OCI-LY3 (cell line): ENCODE measurements around the gene C2orf92.

Experiments used
- H2AFZ ChIP-seq: fragments of 200-600, 300-600 bp; shearing (Covaris generic); 2 replicates; pipeline ENCODE4 v1.6.0; 2014; ENCODE audit warnings: antibody characterized with exemption, low read depth, low read length
- H3K27ac ChIP-seq: fragments of 200-600, 300-600 bp; sonication (generic); 2 replicates; pipeline ENCODE4 v1.5.1; 2014; ENCODE audit warnings: mild to moderate bottlenecking, low read length, moderate library complexity, mixed read lengths
- H3K27me3 ChIP-seq: fragments of 200-600, 300-600 bp; sonication (generic); 2 replicates; pipeline ENCODE4 v1.6.1; 2014; ENCODE audit warnings: low read depth, low read length, mixed read lengths
- H3K36me3 ChIP-seq: fragments of 200-600, 300-600 bp; sonication (generic); replicated peaks from 2 replicates; pipeline ENCODE3; 2014; ENCODE audit warnings: low read depth, low read length, mixed read lengths
- H3K4me1 ChIP-seq: fragments of 300-600, 200-600 bp; sonication (generic); 2 replicates; pipeline ENCODE4 v1.6.1; 2014; ENCODE audit warnings: low read length, mixed read lengths
- H3K4me2 ChIP-seq: fragments of 200-600, 300-600 bp; sonication (generic); 2 replicates; pipeline ENCODE4 v1.6.1; 2014; ENCODE audit warnings: low read length, mixed read lengths
- H3K4me3 ChIP-seq: fragments of 300-600, 200-600 bp; sonication (generic); 2 replicates; pipeline ENCODE4 v1.5.1; 2014; ENCODE audit warnings: antibody characterized with exemption, mild to moderate bottlenecking, low read length, moderate library complexity
- H3K79me2 ChIP-seq: fragments of 300-600, 200-600 bp; shearing (Covaris generic); 2 replicates; pipeline ENCODE4 v1.6.1; 2014; ENCODE audit warnings: mild to moderate bottlenecking, low read length, mixed read lengths
- H3K9ac ChIP-seq: fragments of 300-600, 200-600 bp; shearing (Covaris generic); 2 replicates; pipeline ENCODE4 v1.6.0; 2014; ENCODE audit warnings: mild to moderate bottlenecking, low read length, moderate library complexity
- H3K9me3 ChIP-seq: fragments of 200-600, 300-600 bp; shearing (Covaris generic); 2 replicates; pipeline ENCODE4 v1.6.1; 2014; ENCODE audit warnings: low read length, mixed read lengths; ENCODE audit not compliant: insufficient read depth
- H4K20me1 ChIP-seq: fragments of 200-600, 300-600 bp; sonication (generic); 2 replicates; pipeline ENCODE4 v1.6.1; 2016; ENCODE audit warnings: low read length, mixed read lengths; ENCODE audit not compliant: insufficient read depth
- EZH2phosphoT487 ChIP-seq: fragments of 200-600 bp; shearing (Covaris generic); IDR thresholded peaks from 2 replicates; pipeline ENCODE4 v1.6.1; 2018; ENCODE audit warnings: antibody characterized with exemption, mixed run types, low read depth
- TF ChIP-seq, protein P1 (sequence below): fragments of 200-600, 300-600 bp; sonication (generic); IDR thresholded peaks from 2 replicates; pipeline ENCODE4 v1.5.1; 2014; ENCODE audit warnings: antibody characterized with exemption, low read length, low read depth

Gene C2orf92

DNA sequence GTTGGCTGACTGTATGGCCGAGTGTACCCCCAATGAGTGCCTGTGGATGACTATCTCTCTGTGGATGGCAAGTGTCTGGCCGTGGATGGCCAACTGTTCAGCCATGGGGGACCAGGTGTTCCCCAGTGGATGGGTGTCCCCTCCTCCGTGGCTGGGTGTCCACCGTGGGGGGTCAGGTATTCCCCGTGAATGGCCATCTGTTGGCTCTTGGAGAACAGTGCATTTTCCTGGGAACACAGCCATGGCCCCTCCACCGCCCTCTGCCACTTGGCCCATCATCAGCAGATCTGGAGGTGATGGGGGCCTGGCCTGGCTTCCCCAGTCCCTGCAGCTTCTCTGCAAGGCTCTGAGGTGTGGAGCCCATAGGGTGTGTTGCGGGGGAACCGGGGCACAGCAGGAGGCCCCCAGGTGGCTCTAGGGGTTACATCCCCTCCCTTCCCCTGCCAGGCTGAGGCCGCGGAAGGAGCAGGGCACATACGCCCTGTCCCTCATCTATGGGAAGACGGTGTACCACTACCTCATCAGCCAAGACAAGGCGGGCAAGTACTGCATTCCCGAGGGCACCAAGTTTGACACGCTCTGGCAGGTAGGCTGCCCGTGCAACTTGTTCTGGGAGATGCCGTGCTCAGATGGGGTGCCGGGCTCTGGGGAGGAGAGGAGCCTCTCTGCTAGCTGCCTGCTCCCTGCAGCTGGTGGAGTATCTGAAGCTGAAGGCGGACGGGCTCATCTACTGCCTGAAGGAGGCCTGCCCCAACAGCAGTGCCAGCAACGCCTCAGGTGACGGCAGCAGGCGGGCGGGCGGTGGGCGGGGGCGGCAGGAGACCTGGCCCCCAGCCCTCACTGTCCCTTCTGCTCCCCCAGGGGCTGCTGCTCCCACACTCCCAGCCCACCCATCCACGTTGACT is 63.2 kb downstream of the C2orf92 start:
- H3K27me3 ChIP-seq: no peaks in the 10 kb centered on the region
- no peak overlapping the region for H3K9ac ChIP-seq
- no peak overlapping the region for H2AFZ ChIP-seq
- no peaks in the 10 kb centered on the region for H4K20me1 ChIP-seq
- no peak overlapping the region for H3K4me2 ChIP-seq
- TF ChIP-seq EZH2phosphoT487: no peak
- TF ChIP-seq, protein P1, sequence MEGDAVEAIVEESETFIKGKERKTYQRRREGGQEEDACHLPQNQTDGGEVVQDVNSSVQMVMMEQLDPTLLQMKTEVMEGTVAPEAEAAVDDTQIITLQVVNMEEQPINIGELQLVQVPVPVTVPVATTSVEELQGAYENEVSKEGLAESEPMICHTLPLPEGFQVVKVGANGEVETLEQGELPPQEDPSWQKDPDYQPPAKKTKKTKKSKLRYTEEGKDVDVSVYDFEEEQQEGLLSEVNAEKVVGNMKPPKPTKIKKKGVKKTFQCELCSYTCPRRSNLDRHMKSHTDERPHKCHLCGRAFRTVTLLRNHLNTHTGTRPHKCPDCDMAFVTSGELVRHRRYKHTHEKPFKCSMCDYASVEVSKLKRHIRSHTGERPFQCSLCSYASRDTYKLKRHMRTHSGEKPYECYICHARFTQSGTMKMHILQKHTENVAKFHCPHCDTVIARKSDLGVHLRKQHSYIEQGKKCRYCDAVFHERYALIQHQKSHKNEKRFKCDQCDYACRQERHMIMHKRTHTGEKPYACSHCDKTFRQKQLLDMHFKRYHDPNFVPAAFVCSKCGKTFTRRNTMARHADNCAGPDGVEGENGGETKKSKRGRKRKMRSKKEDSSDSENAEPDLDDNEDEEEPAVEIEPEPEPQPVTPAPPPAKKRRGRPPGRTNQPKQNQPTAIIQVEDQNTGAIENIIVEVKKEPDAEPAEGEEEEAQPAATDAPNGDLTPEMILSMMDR: no peak
- no peaks in the 10 kb centered on the region for H3K79me2 ChIP-seq
- H3K4me1 ChIP-seq: no peaks in the 10 kb centered on the region
- no peak overlapping the region for H3K27ac ChIP-seq
- H3K9me3 ChIP-seq: no peaks in the 10 kb centered on the region; the same call in 1 of the 2 replicates
- H3K4me3 ChIP-seq: no peak overlapping the region
- H3K36me3 ChIP-seq: no peaks in the 10 kb centered on the region

DNA sequence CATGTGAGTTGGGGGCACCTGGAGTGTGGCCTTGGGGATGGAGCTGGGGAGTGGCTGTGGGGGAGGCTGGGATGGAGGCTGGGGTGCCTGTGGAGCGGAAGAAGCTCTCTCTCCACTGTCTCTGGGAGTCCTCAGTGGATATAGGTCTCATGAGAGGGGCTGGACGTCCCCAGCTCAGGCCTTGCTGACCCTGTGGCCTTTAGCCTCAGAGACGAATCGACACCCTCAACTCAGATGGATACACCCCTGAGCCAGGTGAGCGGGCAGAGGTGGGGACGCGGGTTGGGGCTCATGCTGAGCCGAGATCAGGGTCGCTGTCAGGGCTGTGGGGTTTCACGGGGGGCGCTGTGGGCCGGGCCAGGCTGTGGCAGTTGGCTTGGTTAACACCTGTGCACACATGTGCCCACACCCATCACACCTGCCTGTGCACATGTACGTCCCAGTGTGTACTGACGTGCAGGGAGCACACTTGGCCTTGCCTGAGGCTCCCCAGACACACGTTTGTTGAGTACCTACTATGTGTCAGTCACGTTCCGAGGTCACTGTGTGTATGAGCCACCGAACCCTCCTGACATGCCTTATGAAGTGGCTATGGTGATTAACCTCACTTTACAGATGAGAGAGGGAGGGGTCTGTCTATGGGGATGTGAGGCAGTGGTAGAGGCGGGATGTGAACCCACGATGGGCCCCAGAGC is 64.0 kb downstream of the C2orf92 start:
- Histone ChIP-seq H2AFZ (no peak overlapping the region), H3K36me3 (no peaks in the 10 kb centered on the region), H3K79me2 (no peaks in the 10 kb centered on the region), H3K9me3 (no peaks in the 10 kb centered on the region; the same call in 1 of the 2 replicates), H3K4me3 (no peak overlapping the region), H3K4me1 (no peaks in the 10 kb centered on the region), H4K20me1 (no peaks in the 10 kb centered on the region), H3K27ac (no peak overlapping the region), H3K27me3 (no peaks in the 10 kb centered on the region), H3K4me2 (no peak overlapping the region), H3K9ac (no peak overlapping the region)
- TF ChIP-seq, protein P1: no peak
- no peak for TF ChIP-seq EZH2phosphoT487

DNA sequence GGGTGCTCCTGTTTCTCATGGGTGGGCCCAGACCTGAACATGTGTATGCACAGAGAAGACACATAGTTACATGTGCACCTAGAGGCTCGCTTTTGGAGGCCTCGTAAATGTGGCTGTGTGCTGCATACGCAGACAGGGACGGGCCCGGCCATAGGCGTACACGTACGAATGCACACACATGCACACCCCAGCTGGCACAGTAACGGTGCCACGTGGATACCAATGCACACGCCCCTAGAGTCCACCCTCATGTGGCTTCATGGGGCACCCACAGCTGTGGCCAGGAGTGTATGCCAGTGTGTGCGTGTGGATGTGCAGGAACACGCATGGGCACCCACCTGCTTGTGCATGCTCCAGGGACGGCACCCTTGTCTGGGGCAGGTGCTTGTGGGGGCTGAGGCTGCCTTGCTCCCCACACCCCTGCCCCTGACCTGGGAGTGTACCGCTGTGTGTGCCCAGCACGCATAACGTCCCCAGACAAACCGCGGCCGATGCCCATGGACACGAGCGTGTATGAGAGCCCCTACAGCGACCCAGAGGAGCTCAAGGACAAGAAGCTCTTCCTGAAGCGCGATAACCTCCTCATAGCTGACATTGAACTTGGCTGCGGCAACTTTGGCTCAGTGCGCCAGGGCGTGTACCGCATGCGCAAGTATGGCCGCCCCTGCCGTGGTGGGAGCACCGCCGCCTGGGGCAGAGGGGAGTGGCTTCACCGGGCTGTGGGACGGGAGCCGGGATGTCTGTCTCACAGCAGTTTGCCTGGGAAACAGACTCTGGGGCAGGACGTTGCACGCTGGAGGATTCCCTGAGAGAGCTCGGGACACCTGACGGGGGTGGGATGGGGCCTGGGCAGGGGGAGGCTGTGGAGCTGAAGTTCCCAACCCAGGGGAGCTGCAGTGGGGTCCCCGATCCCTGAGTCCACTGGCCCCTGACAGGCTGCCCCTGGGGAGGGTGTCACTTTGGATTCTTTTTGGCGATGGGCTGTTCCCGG is 64.8 kb downstream of the C2orf92 start:
- Histone ChIP-seq H3K4me2 (no peak overlapping the region), H3K4me1 (no peaks in the 10 kb centered on the region), H3K9ac (no peak overlapping the region), H3K27me3 (no peaks in the 10 kb centered on the region), H3K27ac (no peak overlapping the region), H3K79me2 (no peaks in the 10 kb centered on the region), H3K9me3 (no peaks in the 10 kb centered on the region; the same call in 1 of the 2 replicates), H4K20me1 (no peaks in the 10 kb centered on the region), H3K36me3 (no peaks in the 10 kb centered on the region), H3K4me3 (no peak overlapping the region), H2AFZ (no peak overlapping the region)
- TF ChIP-seq, protein P1: no peak
- TF ChIP-seq EZH2phosphoT487: no peak
